NOMO-1 treated with dmso at 0.1 percent for 144 hours (cell line): Measurements from ENCODE around the gene SPHK2.

Source experiments
- DNase-seq: peaks from one replicate; lab custom pipeline; 2025; ENCODE audit not compliant: unreplicated experiment; lab: John Stamatoyannopoulos, UW

Gene SPHK2

GRCh38 chr19:48635966-48636858, 16.9 kb downstream of the SPHK2 start:
- no peak for DNase-seq

GRCh38 chr19:48636859-48637448, 17.6 kb downstream of the SPHK2 start, which contains the start of gene DBP:
Gene DBP, minus strand, starts transcription at chr19:48637379. Its CDS starts 385 bp downstream, at chr19:48636994.
- DNase-seq, result peak; percentile 70

GRCh38 chr19:48637449-48637947, 18.2 kb downstream of the SPHK2 start:
- DNase-seq, result peak; percentile 98

GRCh38 chr19:48637948-48638830, 18.9 kb downstream of the SPHK2 start:
- peak; percentile 75 for DNase-seq

- DNase-seq, result no peak
Measured at GRCh38 chr19:48638831-48639381, 19.6 kb downstream of the SPHK2 start.

GRCh38 chr19:48639483-48640375, 20.4 kb downstream of the SPHK2 start:
- no peak for DNase-seq

GRCh38 chr19:48641850-48642249, 22.5 kb downstream of the SPHK2 start:
- DNase-seq, result no peak

- no peak for DNase-seq
Measured at GRCh38 chr19:48642862-48643261, 23.6 kb downstream of the SPHK2 start.

- no peak for DNase-seq
Measured at GRCh38 chr19:48644355-48644754, 25.0 kb downstream of the SPHK2 start.

GRCh38 chr19:48644839-48645619, 25.7 kb downstream of the SPHK2 start:
- DNase-seq, result peak; percentile 41

GRCh38 chr19:48645620-48646000, 26.3 kb downstream of the SPHK2 start:
- no peak for DNase-seq

- peak; percentile 91 for DNase-seq
Measured at GRCh38 chr19:48646001-48646721, 26.9 kb downstream of the SPHK2 start, which contains the start of gene CA11. Gene CA11, minus strand, starts transcription at chr19:48646187. Its CDS starts 555 bp downstream, at chr19:48645632.

GRCh38 chr19:48646722-48647216, 27.5 kb downstream of the SPHK2 start:
- no peak for DNase-seq

GRCh38 chr19:48648134-48648533, 28.8 kb downstream of the SPHK2 start:
- DNase-seq, result no peak

- DNase-seq, result no peak
Measured at GRCh38 chr19:48650974-48651682, 31.8 kb downstream of the SPHK2 start.

- DNase-seq, result no peak
Measured at GRCh38 chr19:48651683-48652048, 32.4 kb downstream of the SPHK2 start.

- DNase-seq, result no peak
Measured at GRCh38 chr19:48654299-48655059, 35.2 kb downstream of the SPHK2 start.
